Measurements from ENCODE around the gene GSTT2B. TPM values are rescaled to one million over a fixed set of nuclear protein-coding genes. Genes with fewer than 3 reads are reported as not detected.

Gene GSTT2B
- total and polyA plus RNA-seq, 10 of the 15 experiments (the other 5 are each of a cell fraction or from before 2014, with no cell fraction given), result 0.15 to 0.29 (median 0.21) TPM; not detected in 7

GRCh38 chr22:23912293-23912903 is 48.6 kb downstream of the GSTT2B start (continued):
- TF ChIP-seq SKIL (IDR thresholded peaks at IDR 0.05; ENCODE audit: low read depth, poor library complexity, severe bottlenecking), result no peak

GRCh38 chr22:23911318-23911980 is 49.5 kb downstream of the GSTT2B start:
- no peaks in the 10 kb centered on the region for H4K20me1 ChIP-seq (ENCODE audit: control insufficient read depth, insufficient read depth)
- ChIA-PET SMC1A (ENCODE audit: uncharacterized antibody, unreplicated experiment) (interaction anchor here (1.7 kb wide), 1 partner anchor 17 kb away, joined by 4 read pairs; the partner anchor contains the start of gene MIF), RAD21 (ENCODE audit: unreplicated experiment) (no interaction called here), CTCF (interaction anchor here (1.6 to 6.2 kb wide), 2 partner anchors 17 to 62 kb away, joined by 3 to 37 read pairs; partner anchors contain the start of gene MIF), POLR2A (no interaction called here)
- no peaks in the 10 kb centered on the region for H3K9me3 ChIP-seq (replicated peaks; ENCODE audit: control insufficient read depth, insufficient read depth, low read length)
- H3K4me2 ChIP-seq (ENCODE audit: control insufficient read depth, insufficient read depth), result no peak overlapping the region
- no peak overlapping the region for H3K9ac ChIP-seq (ENCODE audit: control insufficient read depth, insufficient read depth, low read length)
- H3K79me2 ChIP-seq (ENCODE audit: control insufficient read depth, insufficient read depth, low read length), result peaks cover 7% of the 10 kb centered on the region
- WGBS (ENCODE audit: insufficient coverage, insufficient replicate concordance, low lambda C conversion rate, missing lambda C conversion rate), result 87% methylated on average over 12 of the region's 12 CpGs
- BruUV-seq (replicated peaks), result no TSS peak
- intact Hi-C loops (cut with micrococcal nuclease; ENCODE audit: unreplicated experiment), result no loop called here
- H3K36me3 ChIP-seq (ENCODE audit: control insufficient read depth in 2 of 2, insufficient read depth in 2 of 2, low read length in 1 of 2), result peaks cover 0 to 4% of the 10 kb centered on the region in 2 experiments; a peak in 1 of 4 replicates
- H3K27me3 ChIP-seq (replicated peaks in 1 of 2; ENCODE audit: control insufficient read depth in 2 of 2, insufficient read depth in 2 of 2, low read length in 1 of 2), result no peaks in the 10 kb centered on the region
- ATAC-seq, result no peak
- TF ChIP-seq RELB (IDR thresholded peaks at IDR 0.05; ENCODE audit: low read depth) (no peak), CHD4 (IDR thresholded peaks at IDR 0.05) (no peak), NR2C2 (IDR thresholded peaks at IDR 0.05; ENCODE audit: borderline replicate concordance, control insufficient read depth, insufficient read length, low read depth) (no peak), CBFB (IDR thresholded peaks at IDR 0.05; ENCODE audit: low read depth) (no peak), SP1 (IDR thresholded peaks at IDR 0.05; ENCODE audit: low read depth, low read length) (no peak), ASH2L (IDR thresholded peaks at IDR 0.05; ENCODE audit: borderline replicate concordance, low read depth) (no peak), BCL3 (IDR thresholded peaks at IDR 0.05; ENCODE audit: borderline replicate concordance, insufficient read depth, low read depth, low read length, poor library complexity, severe bottlenecking) (no peak), FOS (IDR thresholded peaks at IDR 0.05; ENCODE audit: borderline replicate concordance, extremely low read depth, insufficient read length) (no peak), BACH1 (IDR thresholded peaks at IDR 0.05; ENCODE audit: borderline replicate concordance) (no peak), CBX3 (IDR thresholded peaks at IDR 0.05; ENCODE audit: borderline replicate concordance, low read depth) (no peak), SRF (IDR thresholded peaks at IDR 0.05; ENCODE audit: low read depth in 2 of 2, low read length in 2 of 2) (no peak)
- no peak for FAIRE-seq
- H3K4me3 ChIP-seq, result no peak overlapping the region
- H3K27ac ChIP-seq (ENCODE audit: control insufficient read depth, insufficient read depth), result no peak overlapping the region
- in situ Hi-C loops (cut with MboI), result no loop called here
- no peak overlapping the region for H2AFZ ChIP-seq (ENCODE audit: control insufficient read depth, low read depth, low read length)
- no peak for DNase-seq (ENCODE audit: low read depth, low spot score)
- H3K4me1 ChIP-seq (ENCODE audit: control insufficient read depth, insufficient read depth, low read length), result peaks cover 2% of the 10 kb centered on the region; the same call in 1 of the 2 replicates
